Measurements from ENCODE around the gene UNC13C.

UNC13C gene

DNA sequence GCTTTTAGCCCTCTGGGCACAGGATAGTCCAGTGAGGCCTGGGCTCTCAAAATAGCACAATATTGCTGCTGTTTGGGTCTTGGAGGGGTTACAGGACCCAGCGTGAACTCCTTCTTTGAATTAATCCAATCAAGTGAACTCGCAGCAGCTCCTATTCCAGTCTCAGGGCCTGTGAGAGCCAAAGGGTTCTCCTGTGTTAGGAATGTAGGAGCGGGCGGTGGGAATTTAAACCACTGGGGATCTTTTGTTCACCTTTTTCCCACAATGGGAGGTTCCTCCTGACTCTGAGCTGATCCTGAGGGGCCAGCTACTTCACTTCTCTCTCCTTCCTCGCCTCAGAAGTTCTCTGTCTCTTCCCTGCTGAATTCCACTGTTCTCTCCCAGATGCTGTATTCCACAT, 504.0 kb downstream of the UNC13C start:
- DNase-seq (ENCODE audit: low spot score): no peak
- TF ChIP-seq, protein P1, sequence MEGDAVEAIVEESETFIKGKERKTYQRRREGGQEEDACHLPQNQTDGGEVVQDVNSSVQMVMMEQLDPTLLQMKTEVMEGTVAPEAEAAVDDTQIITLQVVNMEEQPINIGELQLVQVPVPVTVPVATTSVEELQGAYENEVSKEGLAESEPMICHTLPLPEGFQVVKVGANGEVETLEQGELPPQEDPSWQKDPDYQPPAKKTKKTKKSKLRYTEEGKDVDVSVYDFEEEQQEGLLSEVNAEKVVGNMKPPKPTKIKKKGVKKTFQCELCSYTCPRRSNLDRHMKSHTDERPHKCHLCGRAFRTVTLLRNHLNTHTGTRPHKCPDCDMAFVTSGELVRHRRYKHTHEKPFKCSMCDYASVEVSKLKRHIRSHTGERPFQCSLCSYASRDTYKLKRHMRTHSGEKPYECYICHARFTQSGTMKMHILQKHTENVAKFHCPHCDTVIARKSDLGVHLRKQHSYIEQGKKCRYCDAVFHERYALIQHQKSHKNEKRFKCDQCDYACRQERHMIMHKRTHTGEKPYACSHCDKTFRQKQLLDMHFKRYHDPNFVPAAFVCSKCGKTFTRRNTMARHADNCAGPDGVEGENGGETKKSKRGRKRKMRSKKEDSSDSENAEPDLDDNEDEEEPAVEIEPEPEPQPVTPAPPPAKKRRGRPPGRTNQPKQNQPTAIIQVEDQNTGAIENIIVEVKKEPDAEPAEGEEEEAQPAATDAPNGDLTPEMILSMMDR (IDR thresholded peaks at IDR 0.05; ENCODE audit: extremely low read depth, missing control alignments): no peak

DNA sequence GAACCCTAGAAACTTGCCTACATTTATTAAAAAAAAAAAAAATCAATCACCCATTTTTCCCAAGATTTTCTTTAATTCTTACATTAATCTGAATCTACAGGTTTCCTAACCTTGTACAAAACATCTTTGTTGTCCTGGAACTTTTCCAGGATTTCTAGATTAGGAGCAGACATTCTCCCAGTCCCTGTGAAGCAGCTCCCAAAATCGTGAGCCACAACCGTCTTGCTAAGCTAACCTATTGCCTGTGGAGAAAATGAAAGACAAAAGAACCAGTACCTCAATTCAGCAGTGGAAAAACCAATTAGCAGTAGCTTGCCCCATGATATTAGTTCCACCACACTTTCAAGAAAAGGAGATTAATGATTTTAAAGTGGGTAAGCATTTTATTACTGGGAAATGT, 522.1 kb downstream of the UNC13C start:
- no peak for DNase-seq (ENCODE audit: low spot score)

DNA sequence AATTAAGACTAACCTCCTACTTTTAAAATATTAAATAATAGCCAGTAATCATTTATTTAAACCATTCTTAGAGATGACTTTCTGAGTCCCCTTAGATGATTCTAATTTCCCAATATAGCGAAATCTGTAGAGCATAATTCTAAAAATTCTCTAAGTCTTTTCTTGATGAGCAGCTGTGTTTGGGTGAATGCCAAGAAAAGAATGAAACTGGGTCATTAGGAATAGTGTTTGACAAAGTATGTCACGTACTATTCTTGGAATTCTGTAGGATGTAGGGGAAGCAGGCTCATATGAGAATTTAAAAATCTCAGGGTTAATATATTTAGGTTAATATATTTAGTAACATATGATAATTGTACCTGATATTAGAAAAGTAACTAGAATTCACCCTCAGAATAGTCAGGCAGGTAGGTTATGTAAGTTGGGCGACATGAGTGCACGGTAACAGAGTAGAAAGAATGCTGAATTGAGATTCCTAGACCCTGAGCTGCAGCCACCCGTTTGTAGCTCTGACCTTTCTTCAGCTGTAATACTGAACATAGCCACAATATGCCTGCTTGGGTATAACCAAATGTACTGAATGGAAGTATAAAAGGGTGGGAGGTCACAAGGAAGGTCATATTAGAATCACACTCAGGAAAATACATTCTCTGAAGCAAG, 524.3 kb downstream of the UNC13C start:
- TF ChIP-seq, protein P1 (IDR thresholded peaks at IDR 0.05; ENCODE audit: extremely low read depth, missing control alignments): no peak

More for the DNA sequence above, 522.1 kb downstream of the UNC13C start:
- TF ChIP-seq, protein P1 (IDR thresholded peaks at IDR 0.05; ENCODE audit: extremely low read depth, missing control alignments): no peak

DNA sequence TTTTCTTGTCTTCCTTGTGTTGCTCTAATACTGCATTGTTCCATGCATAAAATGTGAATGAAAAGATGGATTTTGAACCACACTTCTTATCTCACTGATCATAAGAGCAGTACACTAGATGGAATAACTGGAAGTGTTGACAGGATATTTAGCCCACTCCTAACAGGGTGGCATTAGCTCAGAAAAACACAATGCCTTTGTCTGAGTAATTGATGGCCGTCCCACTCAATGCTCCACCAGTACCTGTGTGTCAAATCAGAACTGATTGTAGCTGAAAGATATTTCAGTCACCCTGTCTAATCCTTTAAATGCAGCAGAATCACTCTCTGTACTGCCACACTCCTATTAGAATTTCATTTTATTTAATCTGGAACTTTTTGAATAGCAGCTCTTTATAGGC, 526.5 kb downstream of the UNC13C start:
- no peak for DNase-seq (ENCODE audit: low spot score)
- TF ChIP-seq, protein P1 (IDR thresholded peaks at IDR 0.05; ENCODE audit: extremely low read depth, missing control alignments): no peak

More for the DNA sequence above, 524.3 kb downstream of the UNC13C start:
- DNase-seq (ENCODE audit: low spot score): no peak

DNA sequence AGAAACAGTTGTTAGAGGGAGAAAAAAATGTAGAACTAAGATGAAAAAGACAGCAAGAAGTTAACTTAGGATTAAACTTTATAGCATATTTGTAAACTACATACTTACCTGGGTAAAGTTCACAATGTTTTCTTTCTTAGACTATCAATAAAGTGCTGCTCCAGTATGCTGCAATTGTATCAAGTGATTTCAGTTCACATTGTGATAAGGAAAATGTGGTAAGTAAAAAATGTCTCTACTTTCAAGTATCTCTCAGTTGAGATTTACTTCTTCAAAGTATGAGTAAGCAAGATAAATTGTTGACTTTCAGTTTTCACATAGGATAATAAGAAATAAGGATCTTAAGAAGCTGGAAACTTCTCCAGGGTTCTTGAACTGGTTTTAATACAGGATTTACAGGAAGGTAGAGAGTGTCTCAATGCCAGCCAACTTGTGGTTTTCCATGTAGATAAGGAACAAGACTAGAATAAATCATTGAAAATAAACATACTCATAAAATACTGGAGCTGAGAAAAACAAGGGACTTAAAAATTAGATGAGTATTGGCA, 528.8 kb downstream of the UNC13C start:
- TF ChIP-seq, protein P1 (IDR thresholded peaks at IDR 0.05; ENCODE audit: extremely low read depth, missing control alignments): no peak

DNA sequence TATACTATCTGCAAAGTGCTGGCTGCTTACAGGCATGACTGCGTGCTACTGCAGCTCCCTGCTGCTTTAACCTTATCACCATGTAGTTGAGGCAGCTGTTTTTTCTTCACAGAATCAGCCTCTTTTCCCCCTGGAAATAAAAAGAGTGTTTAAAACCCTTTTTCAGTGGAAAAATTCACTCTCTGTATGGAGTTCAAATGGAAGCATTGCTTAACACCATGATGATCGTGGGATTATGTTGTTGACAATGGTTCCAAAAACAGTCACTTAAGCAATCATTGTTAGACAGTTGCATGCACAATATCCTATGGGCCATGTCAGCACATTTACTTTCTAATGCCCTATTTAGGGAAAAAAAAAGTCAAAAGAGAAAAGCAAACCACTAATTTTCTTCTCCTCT, 536.4 kb downstream of the UNC13C start:
- no peak for DNase-seq (ENCODE audit: low spot score)
- TF ChIP-seq, protein P1 (IDR thresholded peaks at IDR 0.05; ENCODE audit: extremely low read depth, missing control alignments): no peak

More for the DNA sequence above, 528.8 kb downstream of the UNC13C start:
- DNase-seq (ENCODE audit: low spot score): no peak

DNA sequence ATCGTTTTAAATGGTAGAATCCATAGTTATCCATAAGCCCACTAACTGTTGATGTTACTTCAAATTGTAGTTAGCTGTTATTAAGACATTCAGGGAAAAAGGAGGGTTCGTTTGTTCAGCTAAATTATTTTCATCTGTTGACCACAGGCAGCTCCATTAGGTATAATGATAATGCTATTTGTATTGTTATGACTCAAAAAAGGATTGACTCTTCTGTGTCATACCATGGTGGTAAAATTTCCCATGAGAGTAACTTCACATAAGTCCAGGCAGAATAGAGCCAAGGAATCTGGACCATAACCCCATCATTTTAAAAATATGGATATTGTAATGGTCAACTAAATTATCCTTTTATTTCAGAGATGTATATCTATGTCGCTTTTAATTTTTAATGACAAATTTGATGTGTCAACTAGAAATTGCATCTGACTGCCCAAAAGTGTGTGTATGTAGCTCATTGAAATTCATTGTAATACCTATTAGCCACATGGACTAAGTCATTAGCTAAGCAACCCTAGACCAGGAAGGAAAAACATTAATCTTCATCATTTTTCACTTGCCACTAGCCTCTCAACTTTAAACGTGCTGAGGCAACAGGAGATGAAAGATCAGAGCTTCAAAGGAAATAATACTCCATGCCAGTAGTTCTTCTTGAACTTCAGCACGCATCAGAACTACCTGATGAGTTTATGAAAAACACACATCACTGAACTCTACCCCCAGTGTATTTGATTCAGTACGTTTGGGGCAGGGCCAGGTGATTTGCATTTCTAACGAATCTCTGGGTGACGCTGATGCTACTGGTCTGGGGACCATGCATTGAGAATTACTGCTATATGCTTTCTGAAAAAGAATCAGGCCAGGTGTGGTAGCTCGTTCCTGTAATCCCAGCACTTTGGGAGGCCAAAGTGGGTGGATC, 537.7 kb downstream of the UNC13C start:
- TF ChIP-seq, protein P1 (IDR thresholded peaks at IDR 0.05; ENCODE audit: extremely low read depth, missing control alignments): no peak
- no peak for DNase-seq (ENCODE audit: low spot score)

Measured in GM20000 (cell line).